Type B pancreatic cell (in vitro differentiated cells): ENCODE data around the gene SHQ1. TPM values are rescaled to one million over a fixed set of nuclear protein-coding genes. Genes with fewer than 3 reads are reported as not detected.
"Not testable (repeated sequence)": the region's sequence is repeated elsewhere in the genome, so short reads cannot be mapped to it uniquely, and the experiment has no call there.

Experiments used
- DNase-seq: peaks from one replicate; pipeline ENCODE4 v3.0.0; 2021; ENCODE audit warnings: mixed read lengths; ENCODE audit not compliant: unreplicated experiment; ENCODE audit errors: extremely low spot score
- H3K27ac Mint-ChIP-seq: 2 replicates; pipeline ENCODE4 v1.8.0; 2021; ENCODE audit warnings: mild to moderate bottlenecking, mixed read lengths
- H3K27me3 Mint-ChIP-seq: 2 replicates; pipeline ENCODE4 v1.8.0; 2021; ENCODE audit warnings: mixed read lengths
- H3K36me3 Mint-ChIP-seq: 2 replicates; pipeline ENCODE4 v1.8.0; 2021; ENCODE audit warnings: mixed read lengths
- H3K4me1 Mint-ChIP-seq: one replicate; pipeline ENCODE4 v1.8.0; 2021; ENCODE audit warnings: mixed read lengths; ENCODE audit not compliant: unreplicated experiment
- H3K4me3 Mint-ChIP-seq: 2 replicates; pipeline ENCODE4 v1.8.0; 2021; ENCODE audit warnings: mild to moderate bottlenecking, mixed read lengths
- H3K9me3 Mint-ChIP-seq: 2 replicates; pipeline ENCODE4 v1.8.0; 2021; ENCODE audit warnings: mixed read lengths
- CTCF ChIP-seq: fragments of 200-600 bp; sonication (generic); conservative IDR thresholded peaks from 2 replicates; pipeline ENCODE4 v1.5.0; 2021; ENCODE audit warnings: antibody characterized with exemption, mild to moderate bottlenecking
- total RNA-seq: library from RNA; stranded (reverse); gene quantifications from 2 replicates; pipeline ENCODE4 v1.2.1, GENCODE V29; 2021; ENCODE audit warnings: low replicate concordance

The SHQ1 gene
- total RNA-seq, 1 donor from 2014 or later = 22.9 TPM

GRCh38 chr3:72798552-72799195, 49.6 kb downstream of the SHQ1 start:
- Mint-ChIP-seq H3K36me3 (peaks cover 19% of the 10 kb centered on the region), H3K27ac (peak overlapping the region; percentile 23), H3K9me3 (peaks cover 10% of the 10 kb centered on the region), H3K4me3 (no peak overlapping the region), H3K27me3 (no peaks in the 10 kb centered on the region), H3K4me1 (peaks cover 23% of the 10 kb centered on the region)
- TF ChIP-seq CTCF = no peak
- no peak for DNase-seq

- TF ChIP-seq CTCF = no peak
- no peak for DNase-seq
- Mint-ChIP-seq H3K27ac (peak overlapping the region; percentile 23), H3K36me3 (peaks cover 19% of the 10 kb centered on the region), H3K9me3 (peaks cover 10% of the 10 kb centered on the region), H3K4me3 (no peak overlapping the region), H3K4me1 (peaks cover 23% of the 10 kb centered on the region), H3K27me3 (no peaks in the 10 kb centered on the region)
Measured at GRCh38 chr3:72797773-72798543, 50.3 kb downstream of the SHQ1 start.

GRCh38 chr3:72794079-72794478, 54.2 kb downstream of the SHQ1 start:
- no peaks in the 10 kb centered on the region for H3K9me3 Mint-ChIP-seq
- DNase-seq = no peak
- no peak for TF ChIP-seq CTCF
- no peaks in the 10 kb centered on the region for H3K27me3 Mint-ChIP-seq
- no peak overlapping the region for H3K4me3 Mint-ChIP-seq
- no peak overlapping the region for H3K27ac Mint-ChIP-seq
- H3K36me3 Mint-ChIP-seq = peaks cover 23% of the 10 kb centered on the region
- H3K4me1 Mint-ChIP-seq = peaks cover 18% of the 10 kb centered on the region

GRCh38 chr3:72791161-72791560, 57.1 kb downstream of the SHQ1 start:
- Mint-ChIP-seq H3K4me1 (peaks cover 4% of the 10 kb centered on the region), H3K36me3 (peaks cover 21% of the 10 kb centered on the region), H3K4me3 (no peak overlapping the region), H3K27me3 (no peaks in the 10 kb centered on the region), H3K9me3 (no peaks in the 10 kb centered on the region), H3K27ac (no peak overlapping the region)
- DNase-seq = no peak
- no peak for TF ChIP-seq CTCF

- H3K27ac Mint-ChIP-seq = no peak overlapping the region
- H3K4me3 Mint-ChIP-seq = no peak overlapping the region
- peaks cover 4% of the 10 kb centered on the region for H3K4me1 Mint-ChIP-seq
- H3K36me3 Mint-ChIP-seq = peaks cover 19% of the 10 kb centered on the region
- H3K27me3 Mint-ChIP-seq = no peaks in the 10 kb centered on the region
- no peak for DNase-seq
- H3K9me3 Mint-ChIP-seq = no peaks in the 10 kb centered on the region
- TF ChIP-seq CTCF = no peak
Measured at GRCh38 chr3:72789786-72790185, 58.5 kb downstream of the SHQ1 start.

GRCh38 chr3:72788232-72788631, 60.0 kb downstream of the SHQ1 start:
- H3K36me3 Mint-ChIP-seq = peaks cover 15% of the 10 kb centered on the region
- H3K4me1 Mint-ChIP-seq, H3K27me3 Mint-ChIP-seq, H3K9me3 Mint-ChIP-seq, H3K27ac Mint-ChIP-seq, H3K4me3 Mint-ChIP-seq, DNase-seq: not testable (repeated sequence)
